Occipital lobe (tissue), 3 donors: ENCODE results near the gene CPLX3. TPM values are rescaled to one million over a fixed set of nuclear protein-coding genes. Genes with fewer than 3 reads are reported as not detected.
A peak's percentile ranks its signal among the peaks of the same experiment; 100 is the strongest.

Experiments used
- DNase-seq: peaks from one replicate; lab custom pipeline; 2025; lab: John Stamatoyannopoulos, UW
- small RNA-seq: library from RNA; depleted of rRNA; stranded (forward); fragments of <200 nt; gene quantifications from one replicate; pipeline ENCODE3, GENCODE V24; 2014
- total RNA-seq: library from RNA; depleted of rRNA; stranded (reverse); fragments of >200 nt; gene quantifications from one replicate; pipeline ENCODE4 v1.2.3, GENCODE V29; 2014

The CPLX3 gene
- total RNA-seq, 1 donor from 2014 or later, result 1.6 TPM

GRCh38 chr15:74869726-74870407 lies 43.4 kb downstream of the CPLX3 start:
- no peak for DNase-seq

GRCh38 chr15:74870436-74871215 lies 44.2 kb downstream of the CPLX3 start:
- no peak for DNase-seq

DNA sequence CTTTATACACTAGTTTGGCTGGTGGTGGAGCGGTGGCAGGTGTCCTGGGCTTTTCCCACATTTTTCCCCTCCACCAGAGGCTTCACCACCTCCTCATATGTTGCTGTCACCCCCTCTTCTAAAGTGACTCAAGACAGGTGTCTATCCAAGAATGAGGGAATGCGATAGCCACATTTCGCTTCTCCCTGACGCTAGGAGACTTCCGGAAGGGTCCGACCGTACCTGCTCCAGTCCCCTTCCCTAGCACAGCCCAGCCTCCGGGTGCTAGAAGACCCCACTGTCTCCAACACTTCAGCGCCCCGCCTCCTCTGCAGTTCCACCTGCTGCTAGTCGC lies 46.2 kb downstream of the CPLX3 start:
- DNase-seq, result no peak

GRCh38 chr15:74873036-74873755 lies 46.8 kb downstream of the CPLX3 start, which contains the start of gene SCAMP2:
TSS of gene SCAMP2 (minus strand) at chr15:74873365. CDS start at chr15:74873255, 110 bp downstream.
- DNase-seq, result peak; percentile 93

- DNase-seq, result no peak
Observed at GRCh38 chr15:74873756-74874424, 47.5 kb downstream of the CPLX3 start.

- DNase-seq, result no peak
Observed at GRCh38 chr15:74878273-74878672, 51.8 kb downstream of the CPLX3 start.

Small RNA genes lying within 50 kb of the gene (small RNA-seq; reads per million reads assigned to genes)
- not detected for gene CPLX3
- gene MIR4513, result not detected
- gene MIR6882, result 0.38 reads per million, percentile 32 among the genes with 10 or more reads in this experiment

Other genes with a start within 250 kb of the CPLX3 start
- 27.0 TPM for gene CLK3, start 210.8 kb upstream of the CPLX3 start, total RNA-seq
- gene EDC3, start 130.6 kb upstream of the CPLX3 start, total RNA-seq, result 12.9 TPM
- 0.47 TPM for gene CYP1A1, start 101.1 kb upstream of the CPLX3 start, total RNA-seq
- not detected for gene CYP1A2, start 77.8 kb upstream of the CPLX3 start, total RNA-seq
- gene CSK, start 44.5 kb upstream of the CPLX3 start, total RNA-seq, result 24.0 TPM
- gene LMAN1L, start 13.8 kb upstream of the CPLX3 start, total RNA-seq, result not detected
- gene ULK3, start 16.5 kb downstream of the CPLX3 start, total RNA-seq, result 32.4 TPM
- 8.0 TPM for gene SCAMP2, start 46.7 kb downstream of the CPLX3 start, total RNA-seq
- gene MPI, start 63.4 kb downstream of the CPLX3 start, total RNA-seq, result 37.9 TPM
- 64.6 TPM for gene FAM219B, start 80.2 kb downstream of the CPLX3 start, total RNA-seq
- 43.8 TPM for gene COX5A, start 111.4 kb downstream of the CPLX3 start, total RNA-seq
- gene RPP25, start 130.1 kb downstream of the CPLX3 start, total RNA-seq, result 6.4 TPM
- 51.3 TPM for gene SCAMP5, start 168.9 kb downstream of the CPLX3 start, total RNA-seq
- gene PPCDC, start 197.0 kb downstream of the CPLX3 start, total RNA-seq, result 7.2 TPM